AG09309 (cell line): ENCODE data around the gene CCL11.

Experiments used
- DNase-seq: peaks from one replicate; pipeline ENCODE4 v3.0.0-alpha.2; 2010; ENCODE audit warnings: low read depth
- H3K4me3 ChIP-seq: 2 replicates; pipeline ENCODE4 v1.5.1; 2011; ENCODE audit warnings: mild to moderate bottlenecking, low read depth, low read length, moderate library complexity; ENCODE audit not compliant: control insufficient read depth
- TF ChIP-seq, protein P1 (sequence below): IDR thresholded peaks from 2 replicates; pipeline ENCODE4 v1.5.1; 2011; ENCODE audit warnings: mild to moderate bottlenecking, low read depth, low read length, inconsistent platforms; ENCODE audit not compliant: insufficient read depth, control insufficient read depth; ENCODE audit errors: missing control alignments

CCL11 gene

DNA sequence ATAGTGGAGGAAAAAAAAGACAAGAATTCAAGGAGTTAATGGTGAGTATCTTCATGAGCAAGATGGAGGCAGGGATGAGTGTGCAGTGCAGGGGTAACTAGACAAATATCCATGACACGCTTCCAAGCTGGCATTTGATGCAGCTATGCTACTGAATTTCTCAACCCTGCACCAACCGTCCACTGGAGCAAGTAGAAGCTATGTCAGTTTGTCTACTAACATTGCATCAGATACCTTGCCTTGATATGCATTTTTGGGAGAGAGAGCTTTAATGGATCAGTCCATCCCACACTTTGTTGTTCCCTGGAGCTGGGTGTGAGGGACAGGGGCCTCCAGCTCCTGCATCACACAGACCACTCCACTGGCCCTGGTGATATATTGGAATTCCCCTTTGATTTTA lies 16.4 kb downstream of the CCL11 start:
- H3K4me3 ChIP-seq, result no peak overlapping the region
- TF ChIP-seq, protein P1, sequence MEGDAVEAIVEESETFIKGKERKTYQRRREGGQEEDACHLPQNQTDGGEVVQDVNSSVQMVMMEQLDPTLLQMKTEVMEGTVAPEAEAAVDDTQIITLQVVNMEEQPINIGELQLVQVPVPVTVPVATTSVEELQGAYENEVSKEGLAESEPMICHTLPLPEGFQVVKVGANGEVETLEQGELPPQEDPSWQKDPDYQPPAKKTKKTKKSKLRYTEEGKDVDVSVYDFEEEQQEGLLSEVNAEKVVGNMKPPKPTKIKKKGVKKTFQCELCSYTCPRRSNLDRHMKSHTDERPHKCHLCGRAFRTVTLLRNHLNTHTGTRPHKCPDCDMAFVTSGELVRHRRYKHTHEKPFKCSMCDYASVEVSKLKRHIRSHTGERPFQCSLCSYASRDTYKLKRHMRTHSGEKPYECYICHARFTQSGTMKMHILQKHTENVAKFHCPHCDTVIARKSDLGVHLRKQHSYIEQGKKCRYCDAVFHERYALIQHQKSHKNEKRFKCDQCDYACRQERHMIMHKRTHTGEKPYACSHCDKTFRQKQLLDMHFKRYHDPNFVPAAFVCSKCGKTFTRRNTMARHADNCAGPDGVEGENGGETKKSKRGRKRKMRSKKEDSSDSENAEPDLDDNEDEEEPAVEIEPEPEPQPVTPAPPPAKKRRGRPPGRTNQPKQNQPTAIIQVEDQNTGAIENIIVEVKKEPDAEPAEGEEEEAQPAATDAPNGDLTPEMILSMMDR, result no peak
- DNase-seq, result peak; percentile 29

DNA sequence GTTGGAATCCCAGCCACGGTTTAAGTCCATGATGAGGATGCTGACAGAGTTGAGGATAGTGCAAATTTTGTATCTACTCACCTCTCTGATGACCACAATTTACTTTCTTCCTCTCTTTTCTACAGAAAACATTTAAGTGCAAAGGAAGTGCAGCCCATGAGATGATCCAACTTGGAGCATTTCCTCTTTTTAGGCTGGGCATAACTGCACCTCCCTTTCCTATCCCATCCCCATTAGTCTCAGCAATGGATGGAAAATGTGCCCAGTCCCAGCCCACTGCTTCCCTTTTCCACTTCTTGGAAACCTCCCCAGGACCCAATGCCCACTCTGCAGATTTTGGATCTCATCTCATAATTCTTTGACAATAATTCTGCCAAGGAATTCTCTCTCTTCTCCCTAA lies 17.1 kb downstream of the CCL11 start:
- H3K4me3 ChIP-seq, result no peak overlapping the region
- DNase-seq, result no peak
- TF ChIP-seq, protein P1, result no peak

DNA sequence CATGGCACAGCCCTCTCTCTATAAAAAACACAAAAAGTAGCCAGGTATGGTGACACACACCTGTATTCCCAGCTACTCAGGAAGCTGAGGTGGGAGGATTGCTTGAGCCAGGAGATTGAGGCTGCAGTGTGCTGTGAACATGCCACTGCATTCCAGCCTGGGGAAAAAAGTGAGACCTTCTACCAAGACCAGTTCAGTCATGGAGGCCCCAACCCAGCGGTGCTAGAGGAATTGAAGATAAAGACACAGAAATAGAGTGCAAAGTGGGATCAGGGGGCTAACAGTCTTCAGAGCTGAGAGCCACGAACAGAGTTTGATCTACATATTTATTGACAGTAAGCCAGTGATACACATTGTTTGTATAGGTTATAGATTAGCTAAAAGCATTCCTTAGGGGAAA lies 18.1 kb downstream of the CCL11 start:
- DNase-seq, result no peak
- H3K4me3 ChIP-seq, result no peak overlapping the region
- TF ChIP-seq, protein P1, result no peak

DNA sequence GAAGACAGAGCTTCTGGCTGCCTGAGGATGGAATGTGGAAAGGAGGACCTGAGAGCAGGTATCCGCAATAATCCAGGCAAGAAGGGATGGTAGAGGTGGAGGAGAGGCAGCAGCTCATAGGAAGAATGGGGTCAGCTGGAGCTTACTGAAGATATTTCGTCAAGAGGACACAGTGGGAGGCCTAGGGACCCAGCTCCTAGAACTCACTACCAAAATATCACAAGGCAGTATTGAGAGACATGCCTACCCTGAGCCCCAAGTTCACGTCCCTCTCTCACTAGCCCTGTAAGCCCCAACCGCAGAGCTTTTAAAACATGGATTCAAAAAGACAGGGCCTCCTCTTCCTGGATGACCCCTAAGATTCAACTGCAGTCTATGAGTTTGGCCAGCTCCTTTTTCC lies 19.5 kb downstream of the CCL11 start:
- no peak overlapping the region for H3K4me3 ChIP-seq
- no peak for DNase-seq
- TF ChIP-seq, protein P1, result no peak

DNA sequence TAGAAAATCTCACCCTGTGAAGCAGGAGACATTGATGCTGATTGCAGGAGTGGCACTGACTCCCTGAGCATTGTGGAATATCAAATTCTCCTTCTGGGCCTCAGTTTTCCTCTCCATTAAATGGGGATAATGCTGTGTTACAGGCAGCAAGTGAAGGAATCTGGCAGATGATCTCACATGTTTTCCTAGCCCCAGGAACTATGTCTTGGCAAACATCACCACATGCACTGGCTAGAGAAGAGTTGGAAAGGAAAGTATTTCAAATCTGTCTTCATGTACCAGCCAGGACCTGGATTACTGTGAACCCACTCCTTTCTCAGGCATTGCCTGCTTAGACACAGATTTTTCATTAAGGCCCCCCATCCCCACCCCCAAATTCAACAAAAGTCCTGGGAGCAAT lies 20.1 kb downstream of the CCL11 start:
- TF ChIP-seq, protein P1, result no peak
- H3K4me3 ChIP-seq, result no peak overlapping the region
- no peak for DNase-seq

DNA sequence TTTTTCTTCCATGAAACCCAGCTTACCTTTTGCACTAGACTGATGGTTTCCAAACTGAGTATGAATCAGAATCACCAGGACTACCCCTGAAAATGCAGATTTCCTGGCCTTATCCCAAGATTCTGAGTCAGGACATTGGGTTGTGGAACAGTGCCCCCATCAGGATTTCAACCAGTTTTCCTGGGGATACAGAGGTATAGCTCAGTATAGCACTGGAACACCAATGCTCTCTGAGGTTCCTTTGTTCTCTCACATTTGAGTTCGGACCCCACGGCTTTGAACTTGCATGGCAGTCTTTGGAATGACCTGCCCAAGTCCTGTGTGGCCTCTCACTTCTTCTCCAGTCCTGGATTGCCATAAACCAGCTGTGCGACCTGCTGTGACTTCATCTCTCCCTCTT lies 20.9 kb downstream of the CCL11 start:
- H3K4me3 ChIP-seq, result no peak overlapping the region
- peak; percentile 59 for DNase-seq
- TF ChIP-seq, protein P1, result peak; percentile 66

DNA sequence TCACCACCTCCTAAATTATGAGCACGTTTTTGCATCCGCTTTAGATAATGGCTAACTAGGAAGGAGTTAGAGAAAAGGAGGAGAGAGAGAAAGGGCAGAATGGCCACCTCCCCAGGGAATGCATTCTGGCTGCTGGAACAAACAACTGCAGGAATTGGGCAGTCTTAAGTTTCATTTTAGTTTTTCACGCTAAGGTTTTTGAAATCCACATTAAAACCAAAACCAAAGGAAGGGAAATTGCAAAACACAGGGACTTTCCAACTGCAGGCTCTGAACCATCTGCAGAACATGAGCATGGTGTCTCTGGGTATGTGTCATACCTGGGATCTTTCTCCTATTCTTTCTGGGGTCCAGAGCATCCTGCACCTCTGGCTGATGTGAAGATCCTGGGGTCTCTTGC lies 21.6 kb downstream of the CCL11 start:
- TF ChIP-seq, protein P1, result no peak
- no peak overlapping the region for H3K4me3 ChIP-seq
- DNase-seq, result peak; percentile 70
